Putamen (tissue), 1 donor: Measurements from ENCODE around the gene NAT14.
A peak's percentile ranks its signal among the peaks of the same experiment; 100 is the strongest.
"Not testable (repeated sequence)": the region's sequence is repeated elsewhere in the genome, so short reads cannot be mapped to it uniquely, and the experiment has no call there.

ENCODE experiments used
- DNase-seq: peaks from one replicate; pipeline ENCODE4 v3.0.0-alpha.2; 2016; ENCODE audit warnings: low spot score

The NAT14 gene

DNA sequence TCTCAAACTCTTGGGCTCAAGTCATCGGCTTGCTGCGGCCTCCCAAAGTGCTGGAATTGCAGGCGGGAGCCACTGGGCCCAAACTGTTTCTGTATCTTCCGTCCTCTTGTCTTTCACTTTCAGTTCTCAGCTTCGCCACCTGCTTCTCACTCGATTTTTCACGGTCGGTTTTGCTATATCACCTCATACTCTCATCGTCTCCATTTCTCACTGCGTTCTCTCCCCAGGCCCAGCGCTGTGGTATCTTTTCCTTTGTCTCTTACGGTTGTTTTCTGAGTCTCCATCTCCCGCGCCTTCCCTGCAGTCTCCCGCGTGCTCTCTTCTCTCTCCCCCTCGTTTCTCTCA is 18.1 kb downstream of the NAT14 start:
- DNase-seq = no peak

DNA sequence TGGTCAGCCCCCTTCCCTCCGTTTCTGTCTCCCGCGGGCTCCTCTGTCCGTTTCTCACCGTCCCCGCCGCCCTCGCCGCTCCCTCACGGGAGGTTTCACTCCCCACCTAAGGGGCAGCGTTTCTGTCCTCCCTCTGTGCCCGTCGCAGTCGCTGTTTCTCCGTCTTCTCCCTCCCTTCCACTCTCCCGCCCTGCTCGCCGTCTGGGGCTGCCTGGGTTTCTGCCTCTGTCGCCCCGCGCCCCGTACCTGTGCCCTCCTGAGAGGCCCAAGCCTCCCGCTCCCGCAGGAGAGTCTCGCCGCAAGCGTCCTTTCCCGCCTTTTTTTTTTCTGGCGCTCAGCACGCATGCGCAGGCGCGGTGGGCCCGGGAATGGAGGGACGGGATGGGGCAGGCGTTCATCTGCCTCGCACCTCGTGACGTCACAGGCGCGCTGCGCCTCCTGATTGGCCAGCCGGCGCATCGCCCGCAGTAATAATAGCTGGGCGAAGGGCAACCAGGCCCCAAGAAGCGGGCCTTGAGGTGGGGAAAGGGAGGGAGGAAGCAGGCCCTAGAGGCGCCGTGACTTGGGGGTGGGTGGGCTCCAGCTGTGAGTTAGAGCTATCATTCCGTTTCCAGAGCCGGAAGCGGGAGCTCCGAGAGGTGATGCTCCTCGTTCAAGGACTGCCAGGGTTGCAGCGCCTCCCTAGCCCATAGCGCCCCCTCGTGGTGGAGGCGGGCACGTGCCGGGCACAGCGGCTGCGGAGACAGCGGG is 18.7 kb downstream of the NAT14 start:
- peak; percentile 93 for DNase-seq

DNA sequence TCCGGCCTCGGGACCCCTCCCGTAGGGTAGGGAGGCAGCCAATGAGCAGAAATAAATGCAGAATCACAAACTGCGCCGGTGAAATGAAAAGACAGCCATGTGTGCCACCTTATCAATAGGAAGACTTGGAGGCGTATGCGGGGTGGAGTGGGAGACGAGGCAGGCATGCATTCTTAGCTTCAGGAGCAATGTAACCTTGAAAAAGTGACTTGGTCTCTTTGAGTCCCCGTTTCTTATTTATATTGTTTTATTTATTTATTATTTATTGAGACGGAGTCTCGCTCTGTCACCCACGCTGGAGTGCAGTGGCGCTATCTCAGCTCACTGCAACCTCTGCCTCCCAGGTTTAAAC is 19.2 kb downstream of the NAT14 start:
- no peak for DNase-seq

DNA sequence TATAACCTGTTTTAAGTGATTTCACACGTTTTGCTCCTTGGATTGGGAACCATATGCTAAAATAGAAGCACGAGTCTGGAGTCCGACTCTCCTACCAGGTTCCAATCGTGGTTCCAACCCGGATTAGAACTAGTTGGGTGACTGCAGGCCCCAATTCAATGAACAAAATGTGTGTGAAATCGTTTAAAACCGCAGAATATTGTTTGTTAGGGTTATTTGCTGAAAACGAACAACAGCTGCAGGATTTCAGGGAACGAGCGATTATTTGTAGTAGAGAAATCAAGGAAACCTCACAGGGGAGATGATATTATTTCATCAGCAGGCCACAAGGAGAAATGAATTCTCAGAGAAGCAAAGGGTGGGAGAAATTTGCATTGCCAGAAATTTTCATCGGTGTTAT is 20.0 kb downstream of the NAT14 start:
- no peak for DNase-seq

DNA sequence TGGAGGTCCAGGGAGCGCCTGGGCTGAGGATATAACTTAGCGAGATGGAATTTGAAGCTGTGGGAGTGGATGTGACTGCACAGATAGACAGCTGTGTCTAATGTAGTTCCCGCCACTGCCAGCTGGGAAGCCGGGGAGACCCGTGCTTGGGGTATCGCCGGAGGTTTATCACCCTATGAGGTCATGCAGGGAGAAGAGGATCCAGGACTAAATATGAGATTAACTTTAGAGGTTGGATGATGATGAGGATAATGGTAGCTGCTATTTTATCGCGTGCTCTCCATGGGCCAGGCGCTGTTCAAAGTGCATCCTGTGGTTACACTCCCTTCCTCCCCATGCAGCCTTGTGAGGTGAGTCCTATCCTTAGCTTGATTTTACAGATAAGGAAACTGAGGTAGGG is 23.1 kb downstream of the NAT14 start:
- DNase-seq = no peak

- DNase-seq = peak; percentile 93
Observed at GRCh38 chr19:55516878-55517620, 32.1 kb downstream of the NAT14 start.

DNA sequence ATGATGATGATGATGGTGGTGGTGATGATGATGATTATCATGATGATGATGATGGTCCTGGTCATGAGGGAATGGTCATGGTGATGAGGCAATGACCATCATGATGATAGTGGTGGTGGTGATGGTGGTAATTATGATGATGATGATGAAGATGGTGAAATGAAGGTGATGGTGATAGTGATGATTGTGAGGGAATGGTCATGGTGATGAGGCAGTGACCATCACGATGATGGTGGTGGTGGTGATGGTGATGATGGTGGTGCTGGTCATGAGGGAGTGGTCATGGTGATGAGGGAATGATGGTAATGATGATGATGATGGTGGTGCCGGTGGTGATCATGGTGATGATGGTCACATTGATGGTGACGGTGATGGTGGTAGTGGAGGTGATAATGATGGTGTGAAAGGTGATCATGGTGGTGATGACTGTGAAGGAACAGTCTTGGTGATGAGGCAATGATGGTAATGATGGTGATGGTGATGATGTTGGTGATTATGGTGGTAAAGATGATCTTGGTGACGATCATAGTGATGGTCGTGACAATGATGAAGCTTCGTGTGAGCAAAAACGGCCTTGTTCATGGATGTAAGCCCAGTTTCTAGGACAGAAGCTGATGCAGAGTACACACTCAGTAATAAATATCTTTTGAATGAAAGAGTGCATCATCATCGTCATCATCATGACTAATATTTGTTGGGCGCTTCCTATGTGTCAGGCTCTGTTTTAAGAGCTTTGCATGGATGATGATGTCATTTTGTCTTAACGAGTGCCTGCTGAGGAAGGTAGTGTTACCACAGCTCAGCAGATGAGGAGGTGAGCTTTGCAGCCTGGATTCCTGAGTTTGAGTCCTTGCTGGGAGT is 34.7 kb downstream of the NAT14 start:
- no peak for DNase-seq

DNA sequence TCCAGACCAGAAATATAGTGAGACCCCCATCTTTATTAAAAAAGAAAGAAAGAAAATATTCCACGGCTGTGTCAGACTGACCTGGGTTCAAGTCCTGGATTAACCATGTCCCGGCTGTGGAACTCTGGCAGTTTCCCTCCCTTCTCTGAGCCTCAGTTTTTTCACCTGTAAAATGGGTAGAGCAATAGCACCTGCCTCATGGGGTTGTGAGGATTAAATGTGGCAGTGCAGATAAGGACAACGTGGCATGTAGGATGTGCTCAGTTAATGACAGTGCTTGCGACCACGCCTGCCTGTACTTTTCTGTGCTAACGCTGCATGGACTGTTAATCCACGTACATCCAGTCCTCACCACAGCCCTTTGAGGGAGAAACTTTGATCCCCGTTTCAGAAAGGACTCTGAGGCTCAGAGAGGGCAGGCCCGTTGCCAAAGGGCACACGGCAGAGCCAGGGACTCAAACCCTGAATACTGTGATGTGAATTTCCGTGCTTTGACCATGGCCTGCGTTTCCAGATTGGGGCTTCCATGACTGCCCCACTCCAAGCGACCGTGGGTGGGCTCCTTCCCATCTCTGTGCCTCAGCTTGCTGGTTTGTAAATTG is 35.8 kb downstream of the NAT14 start:
- no peak for DNase-seq

- DNase-seq = no peak
Observed at GRCh38 chr19:55525289-55526101, 40.5 kb downstream of the NAT14 start.

- DNase-seq = no peak
Observed at GRCh38 chr19:55526216-55527196, 41.5 kb downstream of the NAT14 start.

DNA sequence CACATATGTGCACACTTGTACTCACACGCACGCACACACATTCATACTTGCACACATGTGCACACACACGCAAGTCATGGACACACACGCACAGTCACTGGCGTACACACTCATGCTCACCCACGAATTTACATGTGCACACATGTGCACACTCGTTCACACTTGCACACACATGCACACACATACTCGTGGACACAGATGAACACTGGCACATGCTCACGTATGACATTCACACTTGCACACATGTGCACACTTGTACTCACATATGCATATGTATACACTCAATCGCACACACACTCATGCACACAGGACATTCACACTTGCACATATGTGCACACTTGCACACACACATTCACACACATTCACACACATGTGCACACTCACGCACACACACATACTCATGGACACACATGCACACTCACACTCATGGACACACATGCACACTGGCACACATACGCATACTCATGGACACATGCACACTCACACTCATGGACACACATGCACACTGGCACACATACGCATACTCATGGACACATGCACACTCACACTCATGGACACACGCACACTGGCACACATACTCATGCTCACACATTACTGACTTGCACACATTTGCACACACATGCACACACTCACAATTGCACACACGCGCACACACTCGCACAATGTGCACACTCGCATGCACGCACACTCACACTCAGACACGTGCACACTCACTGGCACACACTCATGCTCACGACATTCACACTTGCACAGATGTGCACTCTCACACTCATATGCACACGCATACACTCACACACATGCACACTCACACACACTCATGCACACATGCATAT is 42.4 kb downstream of the NAT14 start:
- DNase-seq = no peak

DNA sequence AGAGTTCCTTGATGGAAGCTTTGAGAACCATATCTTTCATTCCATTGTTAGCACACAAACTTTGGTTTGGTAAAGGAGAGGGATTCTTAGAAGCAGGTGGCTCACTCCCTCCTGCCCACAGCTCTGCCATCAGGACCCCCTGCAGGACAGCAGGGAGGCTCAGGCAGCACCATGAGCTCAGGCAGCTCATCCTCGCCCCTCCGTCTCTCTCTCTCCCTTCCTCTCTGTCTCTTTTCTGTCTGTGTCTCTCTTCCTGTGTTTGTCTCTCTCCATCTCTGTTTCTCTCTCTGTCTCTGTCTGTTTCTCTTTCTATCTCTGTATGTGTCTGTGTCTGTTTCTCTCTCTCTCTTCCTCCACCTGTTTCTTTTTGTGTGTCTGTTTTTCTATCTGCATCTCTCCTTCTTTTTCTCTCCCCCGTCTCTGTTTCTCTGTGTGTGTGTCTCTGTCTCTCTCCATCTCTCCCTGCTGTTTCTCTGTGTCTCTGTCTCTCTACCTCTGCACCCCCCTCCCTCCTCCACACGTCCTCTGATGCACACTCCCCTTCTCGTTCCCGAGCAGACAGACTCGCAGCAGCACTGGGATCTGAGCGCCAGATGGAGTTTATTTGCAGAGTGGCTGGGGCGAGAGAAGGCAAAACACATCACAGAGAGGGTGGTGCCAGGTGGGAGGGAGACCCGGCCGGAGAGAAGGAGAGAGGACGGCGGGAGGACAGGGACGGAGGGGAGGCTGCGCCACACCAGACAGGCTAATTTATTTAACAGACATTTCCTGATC is 43.2 kb downstream of the NAT14 start:
- no peak for DNase-seq

- no peak for DNase-seq
Observed at GRCh38 chr19:55529636-55530234, 44.7 kb downstream of the NAT14 start.

- no peak for DNase-seq
Observed at GRCh38 chr19:55530996-55531395, 46.0 kb downstream of the NAT14 start.

GRCh38 chr19:55534280-55534679 is 49.3 kb downstream of the NAT14 start:
- DNase-seq = not testable (repeated sequence)

DNA sequence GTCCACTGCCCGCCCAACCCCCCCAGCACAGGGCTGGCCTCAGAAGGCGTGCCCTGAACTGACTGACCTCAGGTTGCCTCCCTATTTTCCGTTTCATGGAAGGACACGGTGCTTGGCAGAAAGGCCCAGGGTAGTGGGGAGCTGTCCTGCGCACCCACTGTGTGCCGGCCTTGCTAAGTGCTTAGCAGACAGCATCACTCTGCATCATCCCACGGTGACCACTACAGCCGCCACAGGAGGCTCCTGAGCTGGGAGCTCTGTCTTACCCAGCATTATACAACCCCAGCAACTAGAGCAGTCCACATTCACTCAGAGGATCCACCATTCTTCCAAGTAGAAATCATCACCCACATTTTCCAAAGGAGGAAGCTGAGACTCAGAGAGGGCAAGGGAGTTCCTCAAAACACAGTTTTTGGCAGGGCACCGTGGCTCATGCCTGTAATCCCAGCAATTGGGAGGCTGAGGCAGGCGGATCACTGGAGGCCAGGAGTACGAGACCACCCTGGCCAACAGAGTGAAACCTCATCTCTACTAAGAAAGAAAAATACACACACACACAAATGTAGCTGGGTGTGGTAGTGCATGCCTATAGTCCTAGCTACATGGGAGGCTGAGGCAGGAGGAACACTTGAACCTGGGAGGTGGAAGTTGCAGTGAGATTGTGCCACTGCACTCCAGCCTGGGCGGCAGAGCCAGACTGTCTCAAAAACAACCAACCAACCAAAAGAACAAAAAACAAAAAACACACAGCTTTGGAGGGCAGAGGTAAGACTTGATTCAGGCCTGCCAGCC is 50.4 kb downstream of the NAT14 start:
- DNase-seq = no peak

DNA sequence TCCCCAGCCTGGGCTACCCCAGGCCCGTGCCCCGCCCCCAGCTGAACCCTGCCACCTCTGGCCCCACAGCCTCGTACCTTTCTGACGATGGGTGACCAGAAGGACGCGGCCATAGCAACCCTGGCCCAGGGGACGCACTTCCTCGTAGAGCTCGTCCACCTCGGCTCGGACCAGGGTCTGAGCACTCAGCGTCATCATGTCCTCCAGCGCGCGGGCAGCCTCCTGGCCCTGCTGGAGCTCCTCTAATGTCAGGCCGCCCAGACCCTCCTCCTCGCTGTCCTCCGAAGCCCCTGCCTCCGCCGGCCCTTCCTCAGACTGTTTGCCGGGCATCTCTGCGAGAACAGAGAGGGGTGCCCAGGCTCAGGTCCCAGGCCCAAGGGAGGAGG is 51.0 kb downstream of the NAT14 start:
- DNase-seq = no peak
